ENCODE measurements around the gene PAK1IP1. TPM values are rescaled to one million over a fixed set of nuclear protein-coding genes. Genes with fewer than 3 reads are reported as not detected.

Gene PAK1IP1
- polyA plus RNA-seq, 1 donor from 2014 or later = 30.4 TPM

GRCh38 chr6:10721850-10722569 is 27.2 kb downstream of the PAK1IP1 start:
- Histone ChIP-seq H3K27ac (ENCODE audit: low read length) (peak overlapping the region; percentile 56), H3K27me3 (ENCODE audit: insufficient read depth, low read depth, low read length) (no peaks in the 10 kb centered on the region), H3K79me2 (replicated peaks; ENCODE audit: insufficient read depth, low read length) (peaks cover 10% of the 10 kb centered on the region), H3K4me2 (ENCODE audit: low read length) (peak overlapping the region; percentile 61), H3K4me3 (ENCODE audit: low read length) (peak overlapping the region; percentile 82), H3F3A (ENCODE audit: insufficient read depth, low read length, poor library complexity, severe bottlenecking) (no peaks in the 10 kb centered on the region), H3K9me3 (ENCODE audit: low read length) (no peaks in the 10 kb centered on the region), H3K9ac (ENCODE audit: low read length) (peak overlapping the region; percentile 75), H3K9me2 (ENCODE audit: insufficient read depth, low read length) (no peaks in the 10 kb centered on the region), H4K20me1 (ENCODE audit: insufficient read depth) (no peaks in the 10 kb centered on the region), H3K36me3 (ENCODE audit: insufficient read depth, low read length) (no peaks in the 10 kb centered on the region), H2AFZ (ENCODE audit: low read depth, low read length) (peak overlapping the region; percentile 89)
- TF ChIP-seq POLR2AphosphoS5 (IDR thresholded peaks at IDR 0.05) = no peak
- TF ChIP-seq MXI1 (conservative IDR thresholded peaks at IDR 0.05; ENCODE audit: poor library complexity, severe bottlenecking) = no peak
- no peak for TF ChIP-seq SMC3 (conservative IDR thresholded peaks at IDR 0.05; ENCODE audit: poor library complexity)
- TF ChIP-seq TAF1 (IDR thresholded peaks at IDR 0.05; ENCODE audit: low read depth) = no peak
- TF ChIP-seq, protein P1, sequence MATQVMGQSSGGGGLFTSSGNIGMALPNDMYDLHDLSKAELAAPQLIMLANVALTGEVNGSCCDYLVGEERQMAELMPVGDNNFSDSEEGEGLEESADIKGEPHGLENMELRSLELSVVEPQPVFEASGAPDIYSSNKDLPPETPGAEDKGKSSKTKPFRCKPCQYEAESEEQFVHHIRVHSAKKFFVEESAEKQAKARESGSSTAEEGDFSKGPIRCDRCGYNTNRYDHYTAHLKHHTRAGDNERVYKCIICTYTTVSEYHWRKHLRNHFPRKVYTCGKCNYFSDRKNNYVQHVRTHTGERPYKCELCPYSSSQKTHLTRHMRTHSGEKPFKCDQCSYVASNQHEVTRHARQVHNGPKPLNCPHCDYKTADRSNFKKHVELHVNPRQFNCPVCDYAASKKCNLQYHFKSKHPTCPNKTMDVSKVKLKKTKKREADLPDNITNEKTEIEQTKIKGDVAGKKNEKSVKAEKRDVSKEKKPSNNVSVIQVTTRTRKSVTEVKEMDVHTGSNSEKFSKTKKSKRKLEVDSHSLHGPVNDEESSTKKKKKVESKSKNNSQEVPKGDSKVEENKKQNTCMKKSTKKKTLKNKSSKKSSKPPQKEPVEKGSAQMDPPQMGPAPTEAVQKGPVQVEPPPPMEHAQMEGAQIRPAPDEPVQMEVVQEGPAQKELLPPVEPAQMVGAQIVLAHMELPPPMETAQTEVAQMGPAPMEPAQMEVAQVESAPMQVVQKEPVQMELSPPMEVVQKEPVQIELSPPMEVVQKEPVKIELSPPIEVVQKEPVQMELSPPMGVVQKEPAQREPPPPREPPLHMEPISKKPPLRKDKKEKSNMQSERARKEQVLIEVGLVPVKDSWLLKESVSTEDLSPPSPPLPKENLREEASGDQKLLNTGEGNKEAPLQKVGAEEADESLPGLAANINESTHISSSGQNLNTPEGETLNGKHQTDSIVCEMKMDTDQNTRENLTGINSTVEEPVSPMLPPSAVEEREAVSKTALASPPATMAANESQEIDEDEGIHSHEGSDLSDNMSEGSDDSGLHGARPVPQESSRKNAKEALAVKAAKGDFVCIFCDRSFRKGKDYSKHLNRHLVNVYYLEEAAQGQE (IDR thresholded peaks at IDR 0.05; ENCODE audit: borderline replicate concordance) = no peak
- no peak for TF ChIP-seq EZH2 (IDR thresholded peaks at IDR 0.05; ENCODE audit: borderline replicate concordance, insufficient read depth, low read length, poor library complexity, severe bottlenecking)
- no peak for TF ChIP-seq RAD21 (conservative IDR thresholded peaks at IDR 0.05)
- no peak for TF ChIP-seq CTCF (IDR thresholded peaks at IDR 0.05; ENCODE audit: poor library complexity, severe bottlenecking)
- no peak for TF ChIP-seq EP300 (conservative IDR thresholded peaks at IDR 0.05; ENCODE audit: poor library complexity, severe bottlenecking)

- Histone ChIP-seq H3K27ac (ENCODE audit: low read length) (peak overlapping the region; percentile 56), H3K27me3 (ENCODE audit: insufficient read depth, low read depth, low read length) (no peaks in the 10 kb centered on the region)
- TF ChIP-seq CTCF (IDR thresholded peaks at IDR 0.05; ENCODE audit: poor library complexity, severe bottlenecking) = no peak
- TF ChIP-seq EZH2 (IDR thresholded peaks at IDR 0.05; ENCODE audit: borderline replicate concordance, insufficient read depth, low read length, poor library complexity, severe bottlenecking) = no peak
- no peak for TF ChIP-seq POLR2AphosphoS5 (IDR thresholded peaks at IDR 0.05)
- no peak for TF ChIP-seq MXI1 (conservative IDR thresholded peaks at IDR 0.05; ENCODE audit: poor library complexity, severe bottlenecking)
Observed at GRCh38 chr6:10722570-10722819, 27.7 kb downstream of the PAK1IP1 start.

More at GRCh38 chr6:10722570-10722819, 27.7 kb downstream of the PAK1IP1 start:
- H3F3A ChIP-seq (ENCODE audit: insufficient read depth, low read length, poor library complexity, severe bottlenecking) = no peaks in the 10 kb centered on the region
- no peaks in the 10 kb centered on the region for H3K9me2 ChIP-seq (ENCODE audit: insufficient read depth, low read length)
- peaks cover 10% of the 10 kb centered on the region for H3K79me2 ChIP-seq (replicated peaks; ENCODE audit: insufficient read depth, low read length)
- H3K9me3 ChIP-seq (ENCODE audit: low read length) = no peaks in the 10 kb centered on the region
- no peaks in the 10 kb centered on the region for H4K20me1 ChIP-seq (ENCODE audit: insufficient read depth)
- H2AFZ ChIP-seq (ENCODE audit: low read depth, low read length) = peak overlapping the region; percentile 89
- H3K9ac ChIP-seq (ENCODE audit: low read length) = peak overlapping the region; percentile 75
- peak overlapping the region; percentile 61 for H3K4me2 ChIP-seq (ENCODE audit: low read length)
- H3K4me3 ChIP-seq (ENCODE audit: low read length) = peak overlapping the region; percentile 82
- no peaks in the 10 kb centered on the region for H3K36me3 ChIP-seq (ENCODE audit: insufficient read depth, low read length)

Data from neural cell (in vitro differentiated cells).